Hepatocyte (in vitro differentiated cells): ENCODE results near the gene MICAL3.

Experiments
- CTCF ChIP-seq: fragments of 200-600 bp; sonication (generic); IDR thresholded peaks from 2 replicates; pipeline ENCODE4 v1.5.1; 2016; ENCODE audit warnings: antibody characterized with exemption, mild to moderate bottlenecking; ENCODE audit not compliant: poor library complexity
- EZH2 ChIP-seq: fragments of 200-600 bp; sonication (generic); IDR thresholded peaks from 2 replicates; pipeline ENCODE4 v1.6.1; 2016; ENCODE audit warnings: antibody characterized with exemption, mild to moderate bottlenecking, borderline replicate concordance
- EZH2phosphoT487 ChIP-seq: fragments of 200-600 bp; sonication (generic); IDR thresholded peaks from one replicate; pipeline ENCODE4 v1.6.1; 2018; ENCODE audit warnings: antibody characterized with exemption, mild to moderate bottlenecking, low read depth, moderate library complexity; ENCODE audit not compliant: unreplicated experiment, severe bottlenecking

- TF ChIP-seq CTCF: no peak
- no peak for TF ChIP-seq EZH2phosphoT487
- TF ChIP-seq EZH2: no peak
Measured at GRCh38 chr22:17864398-17865182, 159.8 kb downstream of the MICAL3 start.
